ENCODE measurements around the gene SMYD3.

DNA sequence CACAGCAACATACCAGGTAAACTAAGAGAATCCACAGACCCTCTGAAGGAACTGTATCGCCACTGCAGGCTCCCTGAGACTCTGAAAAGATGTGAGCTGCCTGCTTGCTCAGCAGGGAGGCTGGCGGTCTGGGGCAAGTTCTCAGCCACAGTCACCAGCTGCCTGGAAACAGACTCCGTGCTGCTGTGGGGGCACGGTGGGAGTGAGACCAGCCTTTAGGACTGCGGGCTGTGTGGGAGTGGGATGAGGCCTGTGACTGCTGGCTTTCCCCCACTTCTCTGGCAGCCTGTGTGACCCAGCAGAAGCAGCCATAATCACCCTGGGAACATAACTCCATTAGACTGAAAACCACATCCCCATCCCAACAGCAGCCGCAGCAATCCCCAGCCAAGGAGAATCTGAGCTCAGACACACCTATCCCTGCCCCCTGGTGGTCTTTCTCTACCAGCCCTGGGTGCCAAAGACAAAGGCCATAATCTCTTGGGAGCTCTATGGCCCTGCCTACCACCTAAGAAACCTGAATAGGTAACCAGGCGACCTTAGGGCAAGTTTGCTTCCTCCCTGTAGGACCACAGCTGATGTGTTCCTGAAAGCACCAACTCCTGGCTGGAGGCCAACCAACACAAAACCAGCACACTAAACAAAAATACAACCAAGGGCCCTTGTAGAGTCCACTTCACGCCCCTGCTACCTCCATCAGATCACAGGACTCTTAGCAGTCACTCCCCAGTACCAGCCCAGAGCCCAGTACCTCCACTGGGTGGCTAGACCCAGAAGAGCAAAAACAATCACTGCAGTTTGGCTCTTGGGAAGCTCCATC, 151.5 kb downstream of the SMYD3 start:
- TF ChIP-seq, protein P1, sequence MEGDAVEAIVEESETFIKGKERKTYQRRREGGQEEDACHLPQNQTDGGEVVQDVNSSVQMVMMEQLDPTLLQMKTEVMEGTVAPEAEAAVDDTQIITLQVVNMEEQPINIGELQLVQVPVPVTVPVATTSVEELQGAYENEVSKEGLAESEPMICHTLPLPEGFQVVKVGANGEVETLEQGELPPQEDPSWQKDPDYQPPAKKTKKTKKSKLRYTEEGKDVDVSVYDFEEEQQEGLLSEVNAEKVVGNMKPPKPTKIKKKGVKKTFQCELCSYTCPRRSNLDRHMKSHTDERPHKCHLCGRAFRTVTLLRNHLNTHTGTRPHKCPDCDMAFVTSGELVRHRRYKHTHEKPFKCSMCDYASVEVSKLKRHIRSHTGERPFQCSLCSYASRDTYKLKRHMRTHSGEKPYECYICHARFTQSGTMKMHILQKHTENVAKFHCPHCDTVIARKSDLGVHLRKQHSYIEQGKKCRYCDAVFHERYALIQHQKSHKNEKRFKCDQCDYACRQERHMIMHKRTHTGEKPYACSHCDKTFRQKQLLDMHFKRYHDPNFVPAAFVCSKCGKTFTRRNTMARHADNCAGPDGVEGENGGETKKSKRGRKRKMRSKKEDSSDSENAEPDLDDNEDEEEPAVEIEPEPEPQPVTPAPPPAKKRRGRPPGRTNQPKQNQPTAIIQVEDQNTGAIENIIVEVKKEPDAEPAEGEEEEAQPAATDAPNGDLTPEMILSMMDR (conservative IDR thresholded peaks at IDR 0.05; ENCODE audit: low read length): peak; percentile 15; the same call in 1 of the 2 replicates
- no peak for TF ChIP-seq EZH2phosphoT487 (IDR thresholded peaks at IDR 0.05; ENCODE audit: borderline replicate concordance)

Data from Loucy (cell line).